Neural progenitor cell (in vitro differentiated cells): ENCODE results near the gene DNAJC22. TPM values are rescaled to one million over a fixed set of nuclear protein-coding genes. Genes with fewer than 3 reads are reported as not detected.

Experiments
- DNase-seq: peaks from one replicate; pipeline ENCODE4 v3.0.0-alpha.2; 2016; ENCODE audit warnings: low spot score
- H2AFZ ChIP-seq: fragments of 200-600 bp; sonication (generic); replicated peaks from 2 replicates; pipeline ENCODE4 v1.6.1; 2016; ENCODE audit warnings: antibody characterized with exemption
- H3F3A ChIP-seq: fragments of 200-600 bp; sonication (generic); 2 replicates; pipeline ENCODE4 v1.6.1; 2016; ENCODE audit warnings: antibody characterized with exemption, low read depth
- H3K27ac ChIP-seq: fragments of 200-600 bp; sonication (generic); 2 replicates; pipeline ENCODE4 v1.5.1; 2016; ENCODE audit warnings: mild to moderate bottlenecking
- H3K27me3 ChIP-seq: fragments of 200-600 bp; sonication (generic); 2 replicates; pipeline ENCODE4 v1.6.1; 2016; ENCODE audit warnings: mild to moderate bottlenecking, moderate library complexity
- H3K36me3 ChIP-seq: fragments of 200-600 bp; sonication (generic); 2 replicates; pipeline ENCODE4 v1.5.1; 2016
- H3K4me1 ChIP-seq: fragments of 200-600 bp; sonication (generic); 2 replicates; pipeline ENCODE4 v1.6.1; 2016; ENCODE audit warnings: mixed run types
- H3K4me2 ChIP-seq: fragments of 200-600 bp; sonication (generic); 2 replicates; pipeline ENCODE4 v1.6.1; 2016
- H3K4me3 ChIP-seq: fragments of 200-600 bp; sonication (generic); 2 replicates; pipeline ENCODE4 v1.5.1; 2016
- H3K79me2 ChIP-seq: fragments of 200-600 bp; sonication (generic); 2 replicates; pipeline ENCODE4 v1.6.1; 2016; ENCODE audit warnings: low read depth
- H3K9ac ChIP-seq: fragments of 200-600 bp; sonication (generic); 2 replicates; pipeline ENCODE4 v1.6.1; 2016
- H3K9me3 ChIP-seq: fragments of 200-600 bp; sonication (generic); 2 replicates; pipeline ENCODE4 v1.5.1; 2016; ENCODE audit warnings: low read depth
- H4K20me1 ChIP-seq: fragments of 200-600 bp; sonication (generic); 2 replicates; pipeline ENCODE4 v1.6.1; 2016; ENCODE audit warnings: low read depth
- H3K27ac Mint-ChIP-seq: 3 replicates; pipeline ENCODE4 v1.8.0; 2021; ENCODE audit warnings: mixed read lengths
- H3K27me3 Mint-ChIP-seq: 2 replicates; pipeline ENCODE4 v1.8.0; 2022; ENCODE audit warnings: low read depth, mild to moderate bottlenecking, inconsistent platforms, moderate library complexity, mixed read lengths; ENCODE audit not compliant: insufficient read depth
- H3K36me3 Mint-ChIP-seq: 3 replicates; pipeline ENCODE4 v1.8.0; 2021; ENCODE audit warnings: mixed read lengths
- H3K4me1 Mint-ChIP-seq: 3 replicates; pipeline ENCODE4 v1.8.0; 2021; ENCODE audit warnings: mixed read lengths
- H3K4me3 Mint-ChIP-seq: 3 replicates; pipeline ENCODE4 v1.8.0; 2021; ENCODE audit warnings: mild to moderate bottlenecking, moderate library complexity, mixed read lengths
- H3K9me3 Mint-ChIP-seq: 3 replicates; pipeline ENCODE4 v1.8.0; 2020; ENCODE audit warnings: mixed read lengths
- CTCF ChIP-seq: fragments of 200-600 bp; sonication (generic); IDR thresholded peaks from 2 replicates; pipeline ENCODE4 v1.5.1; 2017; ENCODE audit warnings: antibody characterized with exemption, mild to moderate bottlenecking
- EZH2 ChIP-seq: fragments of 200-600 bp; sonication (generic); IDR thresholded peaks from 2 replicates; pipeline ENCODE4 v1.6.1; 2017; ENCODE audit warnings: antibody characterized with exemption, mild to moderate bottlenecking, moderate library complexity
- EZH2phosphoT487 ChIP-seq: fragments of 200-600 bp; sonication (generic); IDR thresholded peaks from 2 replicates; pipeline ENCODE4 v1.6.1; 2017; ENCODE audit warnings: antibody characterized with exemption
- total RNA-seq: library from RNA; depleted of rRNA; stranded (reverse); fragments of >200 nt; gene quantifications from 2 replicates; pipeline ENCODE4 v1.2.3, GENCODE V29; 2015; ENCODE audit warnings: low replicate concordance

DNAJC22 gene
- total RNA-seq, 1 donor from 2014 or later, result 0.39 TPM

DNA sequence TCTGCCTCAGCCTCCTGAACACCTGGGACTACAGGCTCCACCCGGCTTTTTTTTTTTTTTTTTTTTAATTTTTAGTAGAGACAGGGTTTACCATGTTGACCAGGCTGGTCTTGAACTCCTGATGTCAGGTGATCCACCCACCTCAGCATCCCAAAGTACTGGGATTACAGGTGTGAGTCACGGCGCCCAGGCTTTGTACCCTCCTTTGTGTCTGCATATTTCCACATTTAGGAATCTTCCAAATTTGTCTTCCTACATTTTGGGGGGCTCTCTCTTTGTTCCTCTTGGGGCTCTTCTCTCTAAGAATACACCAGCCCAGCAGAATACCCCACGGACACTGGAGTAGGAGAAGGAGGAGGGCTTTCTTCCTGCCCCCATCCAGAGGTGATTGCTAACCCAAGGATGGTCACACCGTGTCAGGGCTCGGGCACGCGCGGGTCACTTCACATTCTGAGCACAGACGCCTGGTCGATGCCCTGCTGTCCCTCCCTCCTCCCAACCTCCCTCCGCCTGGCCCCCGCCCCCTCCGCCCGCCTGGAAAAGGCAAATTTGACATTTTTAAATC, 2.1 kb upstream of the DNAJC22 start:
- TF ChIP-seq EZH2phosphoT487 (no peak), EZH2 (no peak), CTCF (no peak)
- Mint-ChIP-seq H3K27ac (no peak overlapping the region), H3K4me3 (peak overlapping the region; percentile 71), H3K27me3 (peaks cover 70% of the 10 kb centered on the region), H3K36me3 (no peaks in the 10 kb centered on the region), H3K4me1 (peaks cover 43% of the 10 kb centered on the region), H3K9me3 (peaks cover 2% of the 10 kb centered on the region)
- peaks cover 50% of the 10 kb centered on the region for H3F3A ChIP-seq
- H3K79me2 ChIP-seq, result no peaks in the 10 kb centered on the region
- peaks cover 41% of the 10 kb centered on the region for H4K20me1 ChIP-seq
- no peaks in the 10 kb centered on the region for H3K36me3 ChIP-seq
- no peak overlapping the region for H3K9ac ChIP-seq
- H3K4me2 ChIP-seq, result peak overlapping the region; percentile 88
- no peak for DNase-seq
- no peak overlapping the region for H2AFZ ChIP-seq
- peak overlapping the region; percentile 48 for H3K4me3 ChIP-seq
- peaks cover 50% of the 10 kb centered on the region for H3K4me1 ChIP-seq
- H3K27me3 ChIP-seq, result peaks cover 100% of the 10 kb centered on the region
- H3K9me3 ChIP-seq, result no peaks in the 10 kb centered on the region
- H3K27ac ChIP-seq, result no peak overlapping the region

DNA sequence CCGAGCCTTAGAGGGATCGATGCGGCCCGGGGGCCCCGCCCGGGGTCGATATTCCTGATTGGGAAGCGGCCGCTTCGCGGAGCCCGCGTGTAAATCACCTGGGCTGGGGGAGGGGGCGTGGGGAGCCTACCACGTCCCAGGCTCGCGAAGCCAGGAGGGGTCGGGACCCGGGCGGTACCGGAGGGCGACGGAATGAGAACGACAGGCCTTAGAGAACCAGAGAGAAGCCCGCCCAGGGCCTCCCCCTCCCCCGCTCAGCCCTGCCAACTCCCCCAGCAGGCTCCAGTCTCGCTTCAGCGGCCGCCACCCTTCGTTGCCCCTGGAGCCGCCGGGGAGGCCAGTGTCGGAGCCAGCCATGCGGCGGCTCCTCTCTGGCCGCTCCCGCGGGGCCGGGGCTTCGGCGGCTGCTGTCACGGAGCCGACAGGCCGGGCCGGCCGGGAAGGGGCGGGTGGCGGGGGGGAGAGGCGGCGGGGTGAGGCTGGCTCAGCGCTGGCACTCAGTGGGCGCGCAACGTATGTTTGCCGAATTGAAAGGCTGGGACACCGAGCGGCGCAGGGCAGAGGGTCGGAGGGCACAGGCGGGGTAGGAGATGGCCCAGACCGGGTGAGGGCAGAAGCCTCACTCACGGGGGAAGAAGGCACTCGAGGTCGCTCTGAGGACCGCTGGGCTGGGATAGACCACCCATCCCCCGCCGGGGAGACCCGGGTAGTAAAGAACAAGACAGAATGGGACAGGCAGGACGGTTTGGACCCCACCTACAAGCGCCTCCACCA, 1.4 kb upstream of the DNAJC22 start:
- Histone ChIP-seq H3K9ac (no peak overlapping the region), H3K9me3 (no peaks in the 10 kb centered on the region), H3F3A (peaks cover 50% of the 10 kb centered on the region), H3K36me3 (no peaks in the 10 kb centered on the region), H3K79me2 (no peaks in the 10 kb centered on the region), H3K27me3 (peaks cover 100% of the 10 kb centered on the region), H3K4me3 (peak overlapping the region; percentile 48), H2AFZ (no peak overlapping the region), H3K4me2 (peak overlapping the region; percentile 88), H3K4me1 (peaks cover 50% of the 10 kb centered on the region), H4K20me1 (peaks cover 41% of the 10 kb centered on the region), H3K27ac (no peak overlapping the region)
- Mint-ChIP-seq H3K27me3 (peaks cover 63% of the 10 kb centered on the region), H3K27ac (no peak overlapping the region), H3K9me3 (peaks cover 2% of the 10 kb centered on the region), H3K4me1 (peaks cover 36% of the 10 kb centered on the region), H3K36me3 (no peaks in the 10 kb centered on the region), H3K4me3 (peak overlapping the region; percentile 85)
- DNase-seq, result peak; percentile 81
- TF ChIP-seq CTCF, result no peak
- TF ChIP-seq EZH2, result peak; percentile 93
- peak; percentile 95 for TF ChIP-seq EZH2phosphoT487

DNA sequence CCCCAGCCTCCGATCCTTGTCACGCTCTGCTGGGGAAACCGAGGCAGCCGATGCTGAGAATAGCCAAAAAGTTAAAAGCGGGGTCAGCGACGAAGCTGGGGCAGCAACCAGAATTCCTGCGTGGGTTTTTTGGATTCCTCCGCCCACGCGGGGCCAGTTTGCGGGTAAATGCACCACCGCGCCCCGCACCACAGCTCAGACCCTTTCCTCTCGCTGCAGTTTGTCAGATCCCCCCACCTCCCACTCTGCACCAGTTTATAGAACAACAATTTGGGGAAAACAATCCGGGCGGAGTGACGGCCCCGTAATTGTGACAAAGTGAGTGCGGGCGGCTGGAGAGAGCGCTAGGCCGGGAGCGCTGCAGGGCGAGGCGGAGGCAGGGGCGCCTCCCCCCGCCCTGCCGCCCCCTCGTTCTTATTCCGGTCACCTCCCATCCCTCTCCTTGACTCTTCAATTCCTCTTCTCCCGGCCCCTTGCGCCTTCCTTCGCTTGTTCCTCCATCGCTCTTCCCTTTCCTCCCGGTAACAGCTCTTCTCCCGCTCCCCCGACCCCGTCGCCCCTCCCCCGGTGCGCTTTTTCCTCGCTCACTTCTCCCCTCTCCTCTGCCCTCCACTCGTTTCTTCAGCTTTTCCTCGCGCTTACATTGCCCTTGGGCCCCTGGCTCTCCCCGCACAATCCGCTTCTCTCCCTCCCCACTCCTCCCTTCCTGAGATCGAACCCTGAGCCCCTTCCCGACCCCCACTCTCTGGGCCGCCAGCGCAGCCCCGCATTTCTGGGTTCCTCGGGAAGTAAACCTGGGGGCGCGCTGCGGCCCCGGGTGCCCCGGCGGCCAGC, 646 bp upstream of the DNAJC22 start:
- TF ChIP-seq CTCF (no peak), EZH2phosphoT487 (no peak), EZH2 (peak; percentile 99)
- Mint-ChIP-seq H3K27ac (no peak overlapping the region), H3K4me3 (peak overlapping the region; percentile 85), H3K9me3 (peaks cover 2% of the 10 kb centered on the region), H3K27me3 (peaks cover 55% of the 10 kb centered on the region), H3K36me3 (no peaks in the 10 kb centered on the region), H3K4me1 (peaks cover 28% of the 10 kb centered on the region)
- no peaks in the 10 kb centered on the region for H3K36me3 ChIP-seq
- no peak overlapping the region for H3K9ac ChIP-seq
- peak overlapping the region; percentile 88 for H3K4me2 ChIP-seq
- peaks cover 44% of the 10 kb centered on the region for H3K4me1 ChIP-seq
- H2AFZ ChIP-seq, result peak overlapping the region; percentile 51
- no peak for DNase-seq
- H3K79me2 ChIP-seq, result no peaks in the 10 kb centered on the region
- peak overlapping the region; percentile 48 for H3K4me3 ChIP-seq
- peaks cover 41% of the 10 kb centered on the region for H4K20me1 ChIP-seq
- H3F3A ChIP-seq, result peaks cover 46% of the 10 kb centered on the region
- H3K27ac ChIP-seq, result no peak overlapping the region
- peaks cover 92% of the 10 kb centered on the region for H3K27me3 ChIP-seq
- no peaks in the 10 kb centered on the region for H3K9me3 ChIP-seq
